ENCODE data around the gene LIX1L. TPM values are rescaled to one million over a fixed set of nuclear protein-coding genes. Genes with fewer than 3 reads are reported as not detected.
A peak's percentile ranks its signal among the peaks of the same experiment; 100 is the strongest.

LIX1L gene
- total and polyA plus RNA-seq, 2 of the 13 experiments (the other 11 are each of a cell fraction or from before 2014, with no cell fraction given), result 8.1 to 24.9 TPM

GRCh38 chr1:145918144-145918991 is 39.4 kb downstream of the LIX1L start, which contains the start of gene PEX11B (continued):
- TF ChIP-seq AKAP8 (CRISPR knock-in tag; IDR thresholded peaks at IDR 0.05), result no peak
- no peak for TF ChIP-seq ZBTB33 (CRISPR knock-in tag; IDR thresholded peaks at IDR 0.05)
- TF ChIP-seq ZNF556 (CRISPR knock-in tag; IDR thresholded peaks at IDR 0.05; ENCODE audit: borderline replicate concordance), result no peak
- no peak for TF ChIP-seq LCORL (IDR thresholded peaks at IDR 0.05)
- no peak for TF ChIP-seq LCORL (CRISPR knock-in tag; IDR thresholded peaks at IDR 0.05)
- no peak for TF ChIP-seq ZNF296 (CRISPR knock-in tag; conservative IDR thresholded peaks at IDR 0.05)
- TF ChIP-seq KAT8 (CRISPR knock-in tag; IDR thresholded peaks at IDR 0.05), result peak; percentile 65; the same call in 1 of the 2 replicates
- no peak for TF ChIP-seq GATA4 (IDR thresholded peaks at IDR 0.05; ENCODE audit: borderline replicate concordance, low read depth)
- no peak for TF ChIP-seq FOXA3 (CRISPR knock-in tag; IDR thresholded peaks at IDR 0.05)
- no peak for TF ChIP-seq ZNF720 (CRISPR knock-in tag; IDR thresholded peaks at IDR 0.05)
- TF ChIP-seq RFXANK (CRISPR knock-in tag; IDR thresholded peaks at IDR 0.05), result no peak
- peak in 1 of 2 experiments; percentile 57; a peak in 2 of 4 replicates for TF ChIP-seq KLF16 (CRISPR knock-in tag; IDR thresholded peaks at IDR 0.05)
- peak; percentile 36 for TF ChIP-seq MED1 (CRISPR knock-in tag; IDR thresholded peaks at IDR 0.05)
- no peak for TF ChIP-seq RFX1 (IDR thresholded peaks at IDR 0.05)
- TF ChIP-seq RAD21 (CRISPR knock-in tag; IDR thresholded peaks at IDR 0.05), result no peak
- TF ChIP-seq ATF7 (IDR thresholded peaks at IDR 0.05), result no peak
- TF ChIP-seq ATF7 (CRISPR knock-in tag; IDR thresholded peaks at IDR 0.05), result no peak
- no peak for TF ChIP-seq ARID2 (CRISPR knock-in tag; IDR thresholded peaks at IDR 0.05; ENCODE audit: borderline replicate concordance)
- TF ChIP-seq ZNF446 (CRISPR knock-in tag; IDR thresholded peaks at IDR 0.05), result no peak; the same call in 1 of the 2 replicates
- no peak for TF ChIP-seq PREB (CRISPR knock-in tag; IDR thresholded peaks at IDR 0.05)
- TF ChIP-seq ZNF619 (CRISPR knock-in tag; IDR thresholded peaks at IDR 0.05), result no peak; the same call in 1 of the 2 replicates
- TF ChIP-seq ZNF670 (CRISPR knock-in tag; IDR thresholded peaks at IDR 0.05; ENCODE audit: borderline replicate concordance), result peak; percentile 54; the same call in 1 of the 2 replicates
- TF ChIP-seq MXD3 (CRISPR knock-in tag; IDR thresholded peaks at IDR 0.05), result 0 out of 2 replicates have a peak, but pooled peaks have one; percentile 57
- TF ChIP-seq ZNF891 (CRISPR knock-in tag; IDR thresholded peaks at IDR 0.05), result 0 out of 2 replicates have a peak, but pooled peaks have one; percentile 5
- no peak for TF ChIP-seq ZNF75D (CRISPR knock-in tag; IDR thresholded peaks at IDR 0.05; ENCODE audit: borderline replicate concordance)
- TF ChIP-seq HMG20B (CRISPR knock-in tag; conservative IDR thresholded peaks at IDR 0.05), result no peak
- no peak for TF ChIP-seq ZNF234 (CRISPR knock-in tag; conservative IDR thresholded peaks at IDR 0.05)
- TF ChIP-seq NFE2L2 (IDR thresholded peaks at IDR 0.05; ENCODE audit: low read length), result no peak
- TF ChIP-seq JUND (CRISPR knock-in tag; IDR thresholded peaks at IDR 0.05), result no peak
- TF ChIP-seq ZNF382 (CRISPR knock-in tag; IDR thresholded peaks at IDR 0.05; ENCODE audit: borderline replicate concordance), result no peak
- TF ChIP-seq ZFP36L2 (CRISPR knock-in tag; IDR thresholded peaks at IDR 0.05), result no peak
- TF ChIP-seq SALL2 (CRISPR knock-in tag; IDR thresholded peaks at IDR 0.05), result no peak

Measured in HepG2 (cell line).